H1 (cell line): ENCODE measurements around the gene CLDN6. TPM values are rescaled to one million over a fixed set of nuclear protein-coding genes. Genes with fewer than 3 reads are reported as not detected.

ENCODE experiments used
- CTCF ChIA-PET: fragments of 300-600 bp; sonication (Branson Sonifier 250); formaldehyde crosslinking; loops from one replicate; lab custom pipeline; 2021; ENCODE audit not compliant: partially characterized antibody; lab: Charles Lee
- POLR2A ChIA-PET: fragments of 300-600 bp; sonication (Branson Sonifier 250); formaldehyde crosslinking; loops from one replicate; lab custom pipeline; 2021; ENCODE audit warnings: inconsistent platforms; ENCODE audit not compliant: partially characterized antibody; lab: Charles Lee
- DNase-seq, 2 experiments: peaks; one replicate each; pipeline versions ENCODE4 v3.0.0 to v3.0.0-alpha.2; 2010 to 2022; ENCODE audit warnings: low spot score in 2 of 2, low read depth in 1 of 2, mixed read lengths in 1 of 2
- FAIRE-seq: peaks from 2 replicates; lab custom pipeline; 2011; peaks lifted over from hg19 to GRCh38; lab: Jason Lieb, UNC
- H2AFZ ChIP-seq: 2 replicates; pipeline ENCODE4 v1.8.1; 2012; ENCODE audit warnings: low read length, inconsistent platforms
- H2AK5ac ChIP-seq: 2 replicates; pipeline ENCODE4 v1.6.1; 2013; ENCODE audit warnings: low read depth, low read length
- H2BK120ac ChIP-seq: replicated peaks from 2 replicates; pipeline ENCODE3; 2013; ENCODE audit warnings: low read depth, low read length, inconsistent platforms
- H2BK12ac ChIP-seq: 2 replicates; pipeline ENCODE4 v1.6.1; 2013; ENCODE audit warnings: low read depth, low read length
- H2BK15ac ChIP-seq: 2 replicates; pipeline ENCODE4 v1.6.1; 2013; ENCODE audit warnings: low read length
- H2BK20ac ChIP-seq: 2 replicates; pipeline ENCODE4 v1.6.1; 2013; ENCODE audit warnings: low read length
- H2BK5ac ChIP-seq: 2 replicates; pipeline ENCODE4 v1.6.1; 2013; ENCODE audit warnings: low read depth, low read length
- H3K14ac ChIP-seq: 2 replicates; pipeline ENCODE4 v1.6.1; 2013; ENCODE audit warnings: inconsistent platforms; ENCODE audit not compliant: insufficient read length
- H3K18ac ChIP-seq: 2 replicates; pipeline ENCODE4 v1.6.1; 2013; ENCODE audit warnings: low read length; ENCODE audit errors: extremely low read depth
- H3K23ac ChIP-seq: 2 replicates; pipeline ENCODE4 v1.6.1; 2013; ENCODE audit warnings: inconsistent platforms; ENCODE audit not compliant: insufficient read length
- H3K23me2 ChIP-seq: 2 replicates; pipeline ENCODE4 v1.6.1; 2013; ENCODE audit warnings: low read depth, low read length
- H3K27ac ChIP-seq: 2 replicates; pipeline ENCODE4 v1.6.1; 2011; ENCODE audit warnings: low read depth, low read length, inconsistent platforms
- H3K27me3 ChIP-seq, 4 experiments: replicated peaks in 1 of 4; 1 replicate in 1 of 4; 2 replicates in 3 of 4; pipeline versions ENCODE4 v1.6.1 to v1.8.1; 2011 to 2013; ENCODE audit warnings: low read length in 3 of 4, mild to moderate bottlenecking in 3 of 4, inconsistent platforms in 2 of 4, mixed read lengths in 2 of 4, moderate library complexity in 1 of 4; ENCODE audit not compliant: control insufficient read depth in 3 of 4, insufficient read depth in 3 of 4; ENCODE audit errors: extremely low read depth in 1 of 4
- H3K36me3 ChIP-seq, 4 experiments: 2 replicates each; pipeline versions ENCODE4 v1.6.1 to v1.8.1; 2011 to 2013; ENCODE audit warnings: mild to moderate bottlenecking in 4 of 4, low read length in 3 of 4, moderate library complexity in 2 of 4, control low read depth in 1 of 4, inconsistent platforms in 1 of 4; ENCODE audit not compliant: insufficient read depth in 4 of 4, control insufficient read depth in 2 of 4
- H3K4ac ChIP-seq: replicated peaks from 2 replicates; pipeline ENCODE3; 2013; ENCODE audit warnings: low read length, low read depth, mixed read lengths, inconsistent platforms; ENCODE audit not compliant: insufficient read length
- H3K4me1 ChIP-seq, 4 experiments: replicated peaks in 1 of 4; 1 replicate in 1 of 4; 2 replicates in 3 of 4; pipeline versions ENCODE4 v1.6.1 to v1.8.1; 2011 to 2013; ENCODE audit warnings: low read length in 3 of 4, inconsistent platforms in 2 of 4, mixed read lengths in 1 of 4; ENCODE audit not compliant: insufficient read depth in 4 of 4, control insufficient read depth in 3 of 4
- H3K4me2 ChIP-seq, 2 experiments: 2 replicates each; pipeline versions ENCODE4 v1.6.1 to v1.8.1; 2011 to 2013; ENCODE audit warnings: low read depth in 2 of 2, low read length in 2 of 2, control low read depth in 1 of 2, inconsistent platforms in 1 of 2, mild to moderate bottlenecking in 1 of 2; ENCODE audit not compliant: insufficient read depth in 1 of 2
- H3K4me3 ChIP-seq, 4 experiments: fragments of 200-600, 300-600 bp in 1 of 4; sonication (generic), shearing (Covaris generic), sonication (Bioruptor Twin) in 1 of 4; 2 replicates each; pipeline versions ENCODE4 v1.5.1 to v1.8.1; 2011 to 2016; ENCODE audit warnings: low read length in 4 of 4, low read depth in 3 of 4, control low read depth in 2 of 4, inconsistent platforms in 2 of 4, mild to moderate bottlenecking in 2 of 4, mixed read lengths in 1 of 4, moderate library complexity in 1 of 4; ENCODE audit not compliant: insufficient read depth in 2 of 4; ENCODE audit errors: extremely low read depth in 1 of 4
- H3K56ac ChIP-seq: replicated peaks from 2 replicates; pipeline ENCODE3; 2013; ENCODE audit warnings: low read depth, mild to moderate bottlenecking, mixed read lengths, low read length, inconsistent platforms; ENCODE audit not compliant: insufficient read length
- H3K79me1 ChIP-seq: 2 replicates; pipeline ENCODE4 v1.6.1; 2013; ENCODE audit warnings: low read depth, low read length, control low read depth
- H3K79me2 ChIP-seq, 2 experiments: 2 replicates each; pipeline versions ENCODE4 v1.6.1 to v1.8.1; 2012 to 2013; ENCODE audit warnings: low read length in 2 of 2, mild to moderate bottlenecking in 2 of 2, inconsistent platforms in 1 of 2; ENCODE audit not compliant: insufficient read depth in 2 of 2, control insufficient read depth in 1 of 2
- H3K9ac ChIP-seq, 4 experiments: replicated peaks in 1 of 4; 1 replicate in 1 of 4; 2 replicates in 3 of 4; pipeline versions ENCODE4 v1.6.1 to v1.8.1; 2011 to 2013; ENCODE audit warnings: low read depth in 3 of 4, low read length in 3 of 4, control low read depth in 2 of 4, mild to moderate bottlenecking in 2 of 4, moderate library complexity in 2 of 4, inconsistent platforms in 1 of 4; ENCODE audit errors: extremely low read depth in 1 of 4
- H3K9me3 ChIP-seq, 2 experiments: 2 replicates each; pipeline versions ENCODE4 v1.6.1 to v1.8.1; 2012 to 2013; ENCODE audit warnings: mild to moderate bottlenecking in 2 of 2, moderate library complexity in 2 of 2, control low read depth in 1 of 2, inconsistent platforms in 1 of 2, low read depth in 1 of 2, low read length in 1 of 2, mixed read lengths in 1 of 2; ENCODE audit not compliant: insufficient read depth in 2 of 2
- H4K20me1 ChIP-seq, 2 experiments: replicated peaks in 1 of 2; 2 replicates each; pipeline versions ENCODE3 to v1.8.1; 2011 to 2013; ENCODE audit warnings: inconsistent platforms in 2 of 2, low read length in 2 of 2, mild to moderate bottlenecking in 1 of 2; ENCODE audit not compliant: insufficient read depth in 2 of 2, control insufficient read depth in 1 of 2
- H4K5ac ChIP-seq: 2 replicates; pipeline ENCODE4 v1.6.1; 2013; ENCODE audit warnings: low read length, low read depth, mixed read lengths, inconsistent platforms; ENCODE audit not compliant: insufficient read length
- H4K8ac ChIP-seq: 2 replicates; pipeline ENCODE4 v1.8.0; 2013; ENCODE audit warnings: mild to moderate bottlenecking, moderate library complexity, low read length, inconsistent platforms; ENCODE audit not compliant: insufficient read depth; ENCODE audit errors: extremely low read depth
- H4K91ac ChIP-seq: replicated peaks from 2 replicates; pipeline ENCODE3; 2013; ENCODE audit warnings: low read length, mixed read lengths, inconsistent platforms; ENCODE audit not compliant: insufficient read length
- ASH2L ChIP-seq: fragments of 200-600, 300-600 bp; sonication (generic); IDR thresholded peaks from one replicate; pipeline ENCODE4 v1.7.1; 2017; ENCODE audit warnings: low read length
- BACH1 ChIP-seq: IDR thresholded peaks from 2 replicates; pipeline ENCODE4 v1.6.1; 2012; ENCODE audit warnings: low read length, improper control_type of control experiment
- CHD2 ChIP-seq: IDR thresholded peaks from 2 replicates; pipeline ENCODE4 v1.6.1; 2012; ENCODE audit warnings: low read length, improper control_type of control experiment
- EP300 ChIP-seq, 2 experiments: IDR thresholded peaks; 1 replicate in 1 of 2; 2 replicates in 1 of 2; pipeline ENCODE4 v1.6.1; 2011 to 2012; ENCODE audit warnings: low read depth in 2 of 2, low read length in 2 of 2, mild to moderate bottlenecking in 2 of 2, borderline replicate concordance in 1 of 2, inconsistent platforms in 1 of 2, moderate library complexity in 1 of 2
- GTF2F1 ChIP-seq: IDR thresholded peaks from 2 replicates; pipeline ENCODE4 v1.6.1; 2012; ENCODE audit warnings: low read depth, low read length, improper control_type of control experiment, borderline replicate concordance
- NRF1 ChIP-seq: IDR thresholded peaks from 2 replicates; pipeline ENCODE4 v1.6.1; 2011; ENCODE audit warnings: mild to moderate bottlenecking, low read depth, low read length, improper control_type of control experiment
- POLR2A ChIP-seq, 2 experiments: IDR thresholded peaks; 1 replicate in 1 of 2; 2 replicates in 1 of 2; pipeline ENCODE4 v1.6.1; 2011; ENCODE audit warnings: low read depth in 2 of 2, low read length in 2 of 2, mild to moderate bottlenecking in 2 of 2; ENCODE audit errors: control extremely low read depth in 1 of 2
- SIN3A ChIP-seq, 2 experiments: IDR thresholded peaks in 1 of 2; conservative IDR thresholded peaks in 1 of 2; 2 replicates each; pipeline ENCODE4 v1.6.1; 2011 to 2012; ENCODE audit warnings: low read length in 2 of 2, improper control_type of control experiment in 1 of 2, low read depth in 1 of 2, mild to moderate bottlenecking in 1 of 2
- TAF1 ChIP-seq: IDR thresholded peaks from 2 replicates; pipeline ENCODE4 v1.6.1; 2011; ENCODE audit warnings: mild to moderate bottlenecking, low read depth, low read length
- TEAD4 ChIP-seq: IDR thresholded peaks from 2 replicates; pipeline ENCODE4 v1.6.1; 2012; ENCODE audit warnings: low read depth, low read length, inconsistent platforms, mixed read lengths
- WGBS, 2 experiments: shearing (Covaris generic) in 1 of 2; methylation state at CpG; one replicate each; pipeline versions ENCODE4 v1.1.6 to v1.1.7; 2013 to 2015; ENCODE audit warnings: low lambda C conversion rate in 2 of 2, mixed read lengths in 2 of 2, inconsistent platforms in 1 of 2, low coverage in 1 of 2, missing lambda C conversion rate in 1 of 2; ENCODE audit not compliant: insufficient replicate concordance in 2 of 2, insufficient coverage in 1 of 2, insufficient read length in 1 of 2; ENCODE audit errors: extremely low coverage in 1 of 2, missing lambda C conversion rate in 1 of 2; 5-methylcytosine and 5-hydroxymethylcytosine counted together
- polyA plus RNA-seq, 7 experiments: library from polyadenylated mRNA; depleted of rRNA in 3 of 7; stranded (reverse) in 5 of 7; unstranded in 2 of 7; fragments of >200 nt in 5 of 7; fragments of 200-250 nt in 2 of 7; gene quantifications; 1 replicate in 5 of 7; 2 replicates in 1 of 7; 4 replicates in 1 of 7; pipeline versions ENCODE4 v1.2.1 to v1.2.3, GENCODE V29; 2011 to 2013; ENCODE audit warnings: missing spikeins in 2 of 7, mixed read lengths in 2 of 7
- total RNA-seq: library from RNA; stranded (reverse); fragmentation: NEBNext Ultra II Directional; extraction: Animal tissue kit (Norgen Biotek cat#: 25700); gene quantifications from 2 replicates; pipeline ENCODE4 v1.2.1, GENCODE V29; 2021
- TF ChIP-seq, protein P1 (sequence below): IDR thresholded peaks from 2 replicates; pipeline ENCODE4 v1.6.1; 2012; ENCODE audit warnings: low read length, inconsistent platforms
- TF ChIP-seq, protein P2 (sequence below): IDR thresholded peaks from 2 replicates; pipeline ENCODE4 v1.6.1; 2012; ENCODE audit warnings: inconsistent platforms

CLDN6 gene
- total and polyA plus RNA-seq, 2 of the 8 experiments (the other 6 are each of a cell fraction or from before 2014, with no cell fraction given), result 747 to 1,115 TPM

DNA sequence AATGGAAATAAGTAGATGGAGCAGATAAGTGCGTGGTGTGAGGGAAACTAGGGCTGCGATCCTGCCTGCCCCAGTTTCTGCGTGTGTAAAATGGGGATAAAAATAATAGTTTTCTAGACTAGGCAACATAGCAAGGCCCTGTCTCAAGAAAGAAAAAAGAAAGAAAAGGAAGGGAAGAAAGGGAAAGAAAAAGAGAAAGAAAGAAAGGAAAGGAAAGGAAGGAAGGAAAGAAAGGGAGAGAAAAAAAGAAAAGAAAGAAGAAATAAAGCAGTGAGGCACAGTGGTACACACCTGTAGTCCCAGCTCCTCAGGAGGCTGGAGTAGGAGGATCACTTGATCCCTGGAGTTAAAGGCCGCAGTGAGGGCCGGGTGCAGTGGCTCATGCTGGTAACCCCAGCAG lies 35.6 kb downstream of the CLDN6 start:
- ChIA-PET CTCF (interaction anchor here (0.8 to 3.7 kb wide), 21 partner anchors 9 to 76 kb away, joined by 3 to 27 read pairs (median 5); no protein-coding TSS in a partner anchor), POLR2A (interaction anchor here (1.1 to 25.4 kb wide), 8 partner anchors 9 to 43 kb away, joined by 5 to 455 read pairs (median 28); partner anchors contain the start of genes CLDN6, HCFC1R1, KREMEN2 and PAQR4)
- H2AK5ac ChIP-seq, result peak overlapping the region; percentile 82; the same call in 1 of the 2 replicates
- peak overlapping the region; percentile 65 for H4K91ac ChIP-seq
- no peak overlapping the region for H2BK5ac ChIP-seq
- H3K36me3 ChIP-seq, result peaks cover 0 to 4% (median 0%) of the 10 kb centered on the region in 4 experiments; a peak in 2 of 8 replicates
- H2AFZ ChIP-seq, result no peak overlapping the region
- H4K20me1 ChIP-seq, result peaks cover 5 to 14% of the 10 kb centered on the region in 2 experiments
- peaks cover 0 to 8% of the 10 kb centered on the region in 2 experiments; a peak in 2 of 4 replicates for H3K79me2 ChIP-seq
- FAIRE-seq, result no peak
- H3K18ac ChIP-seq, result no peak overlapping the region; the same call in 1 of the 2 replicates
- peak overlapping the region; percentile 68 for H2BK120ac ChIP-seq
- H4K8ac ChIP-seq, result no peak overlapping the region
- H3K4me3 ChIP-seq, result no peak overlapping the region; a peak in 1 of 8 replicates
- no peak overlapping the region for H3K9ac ChIP-seq
- whole genome bisulfite sequencing, 2 experiments, result 81% methylated on average over 5 of the region's 5 CpGs; no CpG with 5 or more reads in 1 of the 2 experiments
- H3K79me1 ChIP-seq, result peaks cover 4% of the 10 kb centered on the region
- peak overlapping the region in 1 of 2 experiments; percentile 38; a peak in 1 of 4 replicates for H3K4me2 ChIP-seq
- peaks cover 3 to 23% (median 14%) of the 10 kb centered on the region in 4 experiments for H3K4me1 ChIP-seq
- H3K56ac ChIP-seq, result no peak overlapping the region
- peaks cover 12% of the 10 kb centered on the region; the same call in 1 of the 2 replicates for H3K23me2 ChIP-seq
- H3K4ac ChIP-seq, result no peak overlapping the region
- H2BK15ac ChIP-seq, result no peak overlapping the region
- no peak for DNase-seq
- no peak overlapping the region for H2BK12ac ChIP-seq
- H2BK20ac ChIP-seq, result no peak overlapping the region
- H3K9me3 ChIP-seq, result no peaks in the 10 kb centered on the region
- H3K14ac ChIP-seq, result no peak overlapping the region
- no peak overlapping the region for H4K5ac ChIP-seq
- no peak overlapping the region for H3K23ac ChIP-seq
- no peaks in the 10 kb centered on the region; a peak in 1 of 7 replicates for H3K27me3 ChIP-seq
- H3K27ac ChIP-seq, result no peak overlapping the region
- TF ChIP-seq, protein P1, sequence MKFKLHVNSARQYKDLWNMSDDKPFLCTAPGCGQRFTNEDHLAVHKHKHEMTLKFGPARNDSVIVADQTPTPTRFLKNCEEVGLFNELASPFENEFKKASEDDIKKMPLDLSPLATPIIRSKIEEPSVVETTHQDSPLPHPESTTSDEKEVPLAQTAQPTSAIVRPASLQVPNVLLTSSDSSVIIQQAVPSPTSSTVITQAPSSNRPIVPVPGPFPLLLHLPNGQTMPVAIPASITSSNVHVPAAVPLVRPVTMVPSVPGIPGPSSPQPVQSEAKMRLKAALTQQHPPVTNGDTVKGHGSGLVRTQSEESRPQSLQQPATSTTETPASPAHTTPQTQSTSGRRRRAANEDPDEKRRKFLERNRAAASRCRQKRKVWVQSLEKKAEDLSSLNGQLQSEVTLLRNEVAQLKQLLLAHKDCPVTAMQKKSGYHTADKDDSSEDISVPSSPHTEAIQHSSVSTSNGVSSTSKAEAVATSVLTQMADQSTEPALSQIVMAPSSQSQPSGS, result no peak
- no peak for TF ChIP-seq BACH1
- no peak for TF ChIP-seq NRF1
- TF ChIP-seq ASH2L, result no peak
- no peak for TF ChIP-seq SIN3A (conservative IDR thresholded peaks at IDR 0.05 in 1 of 2, IDR thresholded peaks at IDR 0.05 in 1 of 2; ENCODE audit: low read depth in 1 of 2, low read length in 2 of 2)
- no peak for TF ChIP-seq GTF2F1
- no peak for TF ChIP-seq EP300 (IDR thresholded peaks at IDR 0.05; ENCODE audit: borderline replicate concordance in 1 of 2, low read depth in 2 of 2, low read length in 2 of 2)
- no peak for TF ChIP-seq TAF1
- no peak for TF ChIP-seq TEAD4
- no peak for TF ChIP-seq CHD2
- TF ChIP-seq, protein P2, sequence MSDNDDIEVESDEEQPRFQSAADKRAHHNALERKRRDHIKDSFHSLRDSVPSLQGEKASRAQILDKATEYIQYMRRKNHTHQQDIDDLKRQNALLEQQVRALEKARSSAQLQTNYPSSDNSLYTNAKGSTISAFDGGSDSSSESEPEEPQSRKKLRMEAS, result no peak
- no peak for TF ChIP-seq POLR2A (IDR thresholded peaks at IDR 0.05; ENCODE audit: control extremely low read depth in 1 of 2, low read depth in 2 of 2, low read length in 2 of 2)
